Mammary epithelial cell (primary cell): ENCODE measurements around the gene LRRC7.

Experiments used
- EZH2 ChIP-seq: IDR thresholded peaks from 2 replicates; pipeline ENCODE4 v1.6.1; 2012; ENCODE audit warnings: low read length, inconsistent platforms, borderline replicate concordance
- TF ChIP-seq, protein P1 (sequence below), 2 donors: IDR thresholded peaks in 1 of 2; conservative IDR thresholded peaks in 1 of 2; 2 replicates each; pipeline ENCODE4 v1.5.1; 2011 to 2012; ENCODE audit warnings: inconsistent platforms in 2 of 2, low read length in 2 of 2, mild to moderate bottlenecking in 2 of 2, control low read depth in 1 of 2, low read depth in 1 of 2; ENCODE audit not compliant: insufficient read depth in 1 of 2; ENCODE audit errors: extremely low read depth in 1 of 2

- TF ChIP-seq, protein P1, sequence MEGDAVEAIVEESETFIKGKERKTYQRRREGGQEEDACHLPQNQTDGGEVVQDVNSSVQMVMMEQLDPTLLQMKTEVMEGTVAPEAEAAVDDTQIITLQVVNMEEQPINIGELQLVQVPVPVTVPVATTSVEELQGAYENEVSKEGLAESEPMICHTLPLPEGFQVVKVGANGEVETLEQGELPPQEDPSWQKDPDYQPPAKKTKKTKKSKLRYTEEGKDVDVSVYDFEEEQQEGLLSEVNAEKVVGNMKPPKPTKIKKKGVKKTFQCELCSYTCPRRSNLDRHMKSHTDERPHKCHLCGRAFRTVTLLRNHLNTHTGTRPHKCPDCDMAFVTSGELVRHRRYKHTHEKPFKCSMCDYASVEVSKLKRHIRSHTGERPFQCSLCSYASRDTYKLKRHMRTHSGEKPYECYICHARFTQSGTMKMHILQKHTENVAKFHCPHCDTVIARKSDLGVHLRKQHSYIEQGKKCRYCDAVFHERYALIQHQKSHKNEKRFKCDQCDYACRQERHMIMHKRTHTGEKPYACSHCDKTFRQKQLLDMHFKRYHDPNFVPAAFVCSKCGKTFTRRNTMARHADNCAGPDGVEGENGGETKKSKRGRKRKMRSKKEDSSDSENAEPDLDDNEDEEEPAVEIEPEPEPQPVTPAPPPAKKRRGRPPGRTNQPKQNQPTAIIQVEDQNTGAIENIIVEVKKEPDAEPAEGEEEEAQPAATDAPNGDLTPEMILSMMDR (conservative IDR thresholded peaks at IDR 0.05 in 1 of 2, IDR thresholded peaks at IDR 0.05 in 1 of 2; ENCODE audit: extremely low read depth in 1 of 2, insufficient read depth in 1 of 2, low read depth in 1 of 2, low read length in 2 of 2) = no peak
- TF ChIP-seq EZH2 = no peak
Measured at GRCh38 chr1:69998847-69999246, 431.1 kb downstream of the LRRC7 start.
